ENCODE measurements around the gene PAM. TPM values are rescaled to one million over a fixed set of nuclear protein-coding genes. Genes with fewer than 3 reads are reported as not detected.
"Not testable (repeated sequence)": the region's sequence is repeated elsewhere in the genome, so short reads cannot be mapped to it uniquely, and the experiment has no call there.

PAM gene
- total and polyA plus RNA-seq, 7 experiments from 2014 or later = 10.3 to 36.6 (median 13.6) TPM

DNA sequence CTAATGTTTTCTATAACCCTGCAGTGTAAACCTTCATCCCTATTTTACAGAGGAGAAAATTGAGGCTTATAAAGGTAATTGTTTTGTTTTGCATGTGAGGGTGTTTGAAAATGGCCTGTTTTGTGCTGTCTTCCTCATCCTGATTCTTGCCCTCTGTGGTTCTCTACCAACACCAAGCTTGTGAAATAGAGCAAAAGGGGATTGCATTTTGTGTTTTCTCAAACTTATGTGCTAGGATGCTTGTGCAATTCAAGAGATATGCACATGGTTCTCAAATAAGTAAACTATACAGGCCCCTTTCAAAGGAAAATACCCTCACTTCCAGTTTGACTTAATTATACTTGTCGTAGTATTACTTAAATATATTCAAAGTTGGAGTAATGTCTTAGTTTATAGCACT, 17.2 kb downstream of the PAM start:
- intact Hi-C loops (cut with micrococcal nuclease) = loop anchor here in 1 of 2 donors (2.0 kb wide), 1 partner anchor 15 kb away; no protein-coding TSS in a partner anchor
- Histone ChIP-seq H3K27me3 (ENCODE audit: control insufficient read depth in 2 of 2, insufficient read depth in 2 of 2, low read length in 2 of 2) (no peaks in the 10 kb centered on the region), H3K9me3 (ENCODE audit: control insufficient read depth in 2 of 3, low read length in 3 of 3) (no peaks in the 10 kb centered on the region), H3K27ac (ENCODE audit: low read depth, low read length) (no peak overlapping the region), H3K4me3 (ENCODE audit: low read length) (no peak overlapping the region), H3K36me3 (ENCODE audit: control insufficient read depth in 2 of 3, insufficient read depth in 3 of 3, low read length in 3 of 3) (no peaks in the 10 kb centered on the region), H3K4me1 (ENCODE audit: control insufficient read depth in 2 of 2, insufficient read depth in 2 of 2, low read length in 2 of 2) (peaks cover 0 to 8% of the 10 kb centered on the region in 2 donors)
- Mint-ChIP-seq H3K27ac (no peak overlapping the region), H3K36me3 (peaks cover 0 to 13% (median 7%) of the 10 kb centered on the region in 5 donors), H3K4me1 (peaks cover 5 to 39% (median 16%) of the 10 kb centered on the region in 7 donors), H3K4me3 (no peak overlapping the region), H3K9me3 (peaks cover 0 to 7% (median 0%) of the 10 kb centered on the region in 11 donors), H3K27me3 (no peaks in the 10 kb centered on the region)
- ChIA-PET CTCF (no interaction called here), POLR2A (no interaction called here)
- DNase-seq (no peak), ATAC-seq (no peak)

GRCh38 chr5:102773133-102773532, 18.0 kb downstream of the PAM start:
- POLR2A ChIA-PET = no interaction called here
- H3K9me3 Mint-ChIP-seq = peaks cover 0 to 7% (median 0%) of the 10 kb centered on the region in 11 donors
- intact Hi-C loops (cut with micrococcal nuclease) = loop anchor here in 1 of 2 donors (2.0 kb wide), 1 partner anchor 16 kb away; no protein-coding TSS in a partner anchor

DNA sequence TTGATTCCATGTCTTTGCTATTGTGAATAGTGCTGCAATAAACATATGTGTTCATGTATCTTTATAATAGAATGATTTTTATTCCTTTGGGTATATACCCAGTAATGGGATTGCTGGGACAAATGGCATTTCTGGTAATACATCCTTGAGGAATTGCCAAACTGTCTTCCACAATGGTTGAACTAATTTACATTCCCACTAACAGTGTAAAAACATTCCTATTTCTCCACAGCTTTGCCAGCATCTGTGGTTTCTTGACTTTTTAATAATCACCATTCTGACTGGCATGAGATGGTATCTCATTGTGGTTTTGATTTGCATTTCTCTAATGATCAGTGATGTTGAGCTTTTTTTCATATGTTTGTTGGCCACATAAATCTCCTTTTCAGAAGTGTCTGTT, 20.7 kb downstream of the PAM start:
- H3K27ac ChIP-seq (ENCODE audit: low read depth, low read length); intact Hi-C loops (cut with micrococcal nuclease); ATAC-seq: not testable (repeated sequence)

More at GRCh38 chr5:102773133-102773532, 18.0 kb downstream of the PAM start:
- CTCF ChIA-PET = no interaction called here
- H3K4me3 Mint-ChIP-seq = no peak overlapping the region
- peaks cover 6 to 40% (median 16%) of the 10 kb centered on the region in 7 donors for H3K4me1 Mint-ChIP-seq
- Histone ChIP-seq H3K27me3 (ENCODE audit: control insufficient read depth in 2 of 2, insufficient read depth in 2 of 2, low read length in 2 of 2) (no peaks in the 10 kb centered on the region), H3K36me3 (ENCODE audit: control insufficient read depth in 2 of 3, insufficient read depth in 3 of 3, low read length in 3 of 3) (no peaks in the 10 kb centered on the region), H3K9me3 (ENCODE audit: control insufficient read depth in 2 of 3, low read length in 3 of 3) (no peaks in the 10 kb centered on the region), H3K4me1 (ENCODE audit: control insufficient read depth in 2 of 2, insufficient read depth in 2 of 2, low read length in 2 of 2) (peaks cover 0 to 8% of the 10 kb centered on the region in 2 donors), H3K4me3 (ENCODE audit: low read length) (no peak overlapping the region), H3K27ac (ENCODE audit: low read depth, low read length) (no peak overlapping the region)
- no peak for ATAC-seq
- H3K27ac Mint-ChIP-seq = no peak overlapping the region
- DNase-seq = no peak
- peaks cover 0 to 13% (median 7%) of the 10 kb centered on the region in 5 donors for H3K36me3 Mint-ChIP-seq
- H3K27me3 Mint-ChIP-seq = no peaks in the 10 kb centered on the region

GRCh38 chr5:102777099-102777498, 22.0 kb downstream of the PAM start:
- H3K36me3 ChIP-seq (ENCODE audit: control insufficient read depth in 2 of 3, insufficient read depth in 3 of 3, low read length in 3 of 3) = no peaks in the 10 kb centered on the region
- H3K4me1 ChIP-seq (ENCODE audit: control insufficient read depth in 2 of 2, insufficient read depth in 2 of 2, low read length in 2 of 2) = no peaks in the 10 kb centered on the region
- H3K27me3 ChIP-seq (ENCODE audit: control insufficient read depth in 2 of 2, insufficient read depth in 2 of 2, low read length in 2 of 2) = no peaks in the 10 kb centered on the region
- Mint-ChIP-seq H3K36me3 (peaks cover 0 to 15% (median 7%) of the 10 kb centered on the region in 5 donors), H3K27ac (no peak overlapping the region), H3K4me3 (no peak overlapping the region), H3K4me1 (peaks cover 0 to 45% (median 11%) of the 10 kb centered on the region in 7 donors), H3K9me3 (peaks cover 0 to 7% (median 0%) of the 10 kb centered on the region in 11 donors), H3K27me3 (no peaks in the 10 kb centered on the region)
- no peak overlapping the region for H3K4me3 ChIP-seq (ENCODE audit: low read length)
- no peaks in the 10 kb centered on the region for H3K9me3 ChIP-seq (ENCODE audit: control insufficient read depth in 2 of 3, low read length in 3 of 3)
- H3K27ac ChIP-seq (ENCODE audit: low read depth, low read length) = no peak overlapping the region
- DNase-seq = no peak
- POLR2A ChIA-PET = no interaction called here
- CTCF ChIA-PET = no interaction called here
- intact Hi-C loops (cut with micrococcal nuclease) = no loop called here
- no peak for ATAC-seq

More for the DNA sequence above, 20.7 kb downstream of the PAM start:
- peaks cover 9 to 52% (median 21%) of the 10 kb centered on the region in 7 donors for H3K4me1 Mint-ChIP-seq
- H3K4me3 Mint-ChIP-seq; H3K4me3 ChIP-seq (ENCODE audit: low read length); H3K27me3 Mint-ChIP-seq; DNase-seq; H3K27ac Mint-ChIP-seq; H3K36me3 ChIP-seq (ENCODE audit: control insufficient read depth in 2 of 3, insufficient read depth in 3 of 3, low read length in 3 of 3); H3K9me3 Mint-ChIP-seq; H3K4me1 ChIP-seq (ENCODE audit: control insufficient read depth in 2 of 2, insufficient read depth in 2 of 2, low read length in 2 of 2); H3K9me3 ChIP-seq (ENCODE audit: control insufficient read depth in 2 of 3, low read length in 3 of 3); CTCF ChIA-PET; H3K27me3 ChIP-seq (ENCODE audit: control insufficient read depth in 2 of 2, insufficient read depth in 2 of 2, low read length in 2 of 2); POLR2A ChIA-PET: not testable (repeated sequence)
- peaks cover 0 to 15% (median 7%) of the 10 kb centered on the region in 5 donors for H3K36me3 Mint-ChIP-seq

DNA sequence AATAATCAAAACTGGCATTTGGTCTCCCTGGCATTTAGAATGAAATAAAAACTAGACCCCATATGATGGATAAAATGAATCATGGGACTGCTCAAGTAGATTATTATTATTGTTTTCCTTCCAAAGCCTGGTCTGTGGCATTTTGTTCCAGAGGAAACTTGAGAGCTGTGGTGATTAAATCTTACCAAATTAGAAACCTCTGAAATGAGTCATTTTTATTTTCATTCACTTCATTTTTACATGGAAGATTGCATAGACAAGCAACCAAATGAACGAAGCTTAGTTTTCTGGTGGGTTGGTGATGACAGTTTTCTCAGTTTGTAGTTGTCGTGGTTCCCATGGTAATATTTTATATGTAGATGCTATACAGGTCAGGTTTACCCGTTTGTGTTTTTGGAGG, 23.4 kb downstream of the PAM start:
- Mint-ChIP-seq H3K4me3 (no peak overlapping the region), H3K4me1 (peaks cover 0 to 41% (median 15%) of the 10 kb centered on the region in 7 donors), H3K9me3 (peaks cover 0 to 7% (median 0%) of the 10 kb centered on the region in 11 donors), H3K27ac (peak overlapping the region in 1 of 9 donors; percentile 15), H3K27me3 (no peaks in the 10 kb centered on the region), H3K36me3 (peaks cover 0 to 17% (median 7%) of the 10 kb centered on the region in 5 donors)
- CTCF ChIA-PET = interaction anchor here (1.3 kb wide), 1 partner anchor 361 kb away, joined by 6 read pairs; no protein-coding TSS in a partner anchor
- intact Hi-C loops (cut with micrococcal nuclease) = loop anchor here in 1 of 2 donors (1.0 kb wide), 2 partner anchors 15 to 22 kb away; no protein-coding TSS in a partner anchor
- no peak overlapping the region for H3K4me3 ChIP-seq (ENCODE audit: low read length)
- POLR2A ChIA-PET = no interaction called here
- ATAC-seq (no peak), DNase-seq (no peak)
- no peaks in the 10 kb centered on the region for H3K4me1 ChIP-seq (ENCODE audit: control insufficient read depth in 2 of 2, insufficient read depth in 2 of 2, low read length in 2 of 2)
- H3K36me3 ChIP-seq (ENCODE audit: control insufficient read depth in 2 of 3, insufficient read depth in 3 of 3, low read length in 3 of 3) = no peaks in the 10 kb centered on the region
- H3K9me3 ChIP-seq (ENCODE audit: control insufficient read depth in 2 of 3, low read length in 3 of 3) = no peaks in the 10 kb centered on the region
- H3K27ac ChIP-seq (ENCODE audit: low read depth, low read length) = no peak overlapping the region
- H3K27me3 ChIP-seq (ENCODE audit: control insufficient read depth in 2 of 2, insufficient read depth in 2 of 2, low read length in 2 of 2) = no peaks in the 10 kb centered on the region

GRCh38 chr5:102781359-102781758, 26.3 kb downstream of the PAM start:
- H3K9me3 Mint-ChIP-seq = no peaks in the 10 kb centered on the region
- H3K27me3 Mint-ChIP-seq = no peaks in the 10 kb centered on the region
- Histone ChIP-seq H3K4me1 (ENCODE audit: control insufficient read depth in 2 of 2, insufficient read depth in 2 of 2, low read length in 2 of 2) (no peaks in the 10 kb centered on the region), H3K9me3 (ENCODE audit: control insufficient read depth in 2 of 3, low read length in 3 of 3) (no peaks in the 10 kb centered on the region), H3K27me3 (ENCODE audit: control insufficient read depth in 2 of 2, insufficient read depth in 2 of 2, low read length in 2 of 2) (peaks cover 0 to under 1% of the 10 kb centered on the region in 2 donors), H3K36me3 (ENCODE audit: control insufficient read depth in 2 of 3, insufficient read depth in 3 of 3, low read length in 3 of 3) (no peaks in the 10 kb centered on the region), H3K27ac (ENCODE audit: low read depth, low read length) (no peak overlapping the region), H3K4me3 (ENCODE audit: low read length) (no peak overlapping the region)
- POLR2A ChIA-PET = no interaction called here
- H3K4me3 Mint-ChIP-seq = no peak overlapping the region
- CTCF ChIA-PET = interaction anchor here (0.7 to 2.6 kb wide), 10 partner anchors 17 to 466 kb away, joined by 3 to 18 read pairs (median 4); partner anchors contain the start of gene GIN1
- no peak for ATAC-seq
- H3K36me3 Mint-ChIP-seq = peaks cover 0 to 14% (median 11%) of the 10 kb centered on the region in 5 donors
- H3K27ac Mint-ChIP-seq = no peak overlapping the region
- peaks cover 5 to 31% (median 13%) of the 10 kb centered on the region in 7 donors for H3K4me1 Mint-ChIP-seq
- no peak for DNase-seq
- intact Hi-C loops (cut with micrococcal nuclease) = loop anchor here in 1 of 2 donors (2.0 to 5.0 kb wide), 5 partner anchors 101 to 441 kb away; partner anchors contain the start of genes GIN1 and PPIP5K2

DNA sequence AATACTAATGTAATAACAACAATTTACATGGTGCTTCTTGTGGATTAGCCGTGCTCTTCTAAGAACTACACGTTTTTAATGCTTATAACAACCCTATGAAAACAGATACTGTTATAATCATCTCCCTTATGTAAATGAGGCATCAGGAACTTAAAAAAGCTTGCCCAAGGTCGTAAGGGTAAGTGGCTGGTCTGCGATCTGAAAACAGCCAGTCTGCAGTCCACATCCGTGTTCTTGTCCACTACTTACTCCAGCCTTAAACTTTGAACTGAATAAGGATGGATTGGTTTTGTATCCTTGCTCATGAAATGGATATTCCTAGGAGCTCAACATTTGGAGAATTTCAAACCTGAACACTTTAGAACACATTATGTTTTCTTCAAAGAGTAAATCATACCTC, 26.7 kb downstream of the PAM start:
- no peaks in the 10 kb centered on the region for H3K9me3 Mint-ChIP-seq
- peaks cover 0 to 14% (median 10%) of the 10 kb centered on the region in 5 donors for H3K36me3 Mint-ChIP-seq
- no peaks in the 10 kb centered on the region for H3K36me3 ChIP-seq (ENCODE audit: control insufficient read depth in 2 of 3, insufficient read depth in 3 of 3, low read length in 3 of 3)
- ATAC-seq = no peak
- ChIA-PET POLR2A (no interaction called here), CTCF (interaction anchor here (0.7 to 2.6 kb wide), 9 partner anchors 11 to 465 kb away, joined by 3 to 18 read pairs (median 3); partner anchors contain the start of gene GIN1)
- H3K27ac Mint-ChIP-seq = no peak overlapping the region
- peaks cover 0 to 3% of the 10 kb centered on the region in 2 donors for H3K27me3 ChIP-seq (ENCODE audit: control insufficient read depth in 2 of 2, insufficient read depth in 2 of 2, low read length in 2 of 2)
- H3K27me3 Mint-ChIP-seq = no peaks in the 10 kb centered on the region
- H3K4me1 Mint-ChIP-seq = peaks cover 5 to 30% (median 13%) of the 10 kb centered on the region in 7 donors
- DNase-seq = no peak
- H3K4me1 ChIP-seq (ENCODE audit: control insufficient read depth in 2 of 2, insufficient read depth in 2 of 2, low read length in 2 of 2) = no peaks in the 10 kb centered on the region
- intact Hi-C loops (cut with micrococcal nuclease) = loop anchor here in 1 of 2 donors (2.0 to 5.0 kb wide), 5 partner anchors 101 to 441 kb away; partner anchors contain the start of genes GIN1 and PPIP5K2
- H3K27ac ChIP-seq (ENCODE audit: low read depth, low read length) = no peak overlapping the region
- no peaks in the 10 kb centered on the region for H3K9me3 ChIP-seq (ENCODE audit: control insufficient read depth in 2 of 3, low read length in 3 of 3)
- no peak overlapping the region for H3K4me3 Mint-ChIP-seq
- no peak overlapping the region for H3K4me3 ChIP-seq (ENCODE audit: low read length)

Measured in naive thymus-derived CD4-positive, alpha-beta T cell (primary cell).